NB4 (cell line): ENCODE data around the gene MINDY3.

Experiments
- CTCF ChIP-seq: IDR thresholded peaks from one replicate; pipeline ENCODE4 v1.5.1; 2012; ENCODE audit warnings: low read depth, low read length
- MAX ChIP-seq: IDR thresholded peaks from 2 replicates; pipeline ENCODE4 v1.6.1; 2011; ENCODE audit warnings: low read depth, low read length
- POLR2A ChIP-seq: IDR thresholded peaks from 2 replicates; pipeline ENCODE4 v1.6.1; 2011; ENCODE audit warnings: mild to moderate bottlenecking; ENCODE audit not compliant: insufficient read length; ENCODE audit errors: extremely low read depth

GRCh38 chr10:15748126-15748525 is 112.2 kb downstream of the MINDY3 start:
- TF ChIP-seq MAX: no peak
- TF ChIP-seq CTCF: no peak
- TF ChIP-seq POLR2A: no peak
